ENCODE measurements around the gene NFAM1.

GRCh38 chr22:42462016-42462415, 29.8 kb upstream of the NFAM1 start:
- no peak for TF ChIP-seq CTCF (IDR thresholded peaks at IDR 0.05; ENCODE audit: low read depth, low read length, poor library complexity, severe bottlenecking)
- no peak for TF ChIP-seq EZH2phosphoT487 (IDR thresholded peaks at IDR 0.05; ENCODE audit: borderline replicate concordance, low read length)

All from DOHH2 (cell line).